ENCODE measurements around the gene FAM177A1. TPM values are rescaled to one million over a fixed set of nuclear protein-coding genes. Genes with fewer than 3 reads are reported as not detected.

The FAM177A1 gene
- total RNA-seq, 1 donor from 2014 or later: 49.3 TPM

GRCh38 chr14:35042632-35043031, 3.4 kb upstream of the FAM177A1 start:
- H3K4me1 Mint-ChIP-seq: peaks cover 12% of the 10 kb centered on the region
- no peaks in the 10 kb centered on the region for H3K27me3 Mint-ChIP-seq (ENCODE audit: low read depth)
- no peak for TF ChIP-seq CTCF (IDR thresholded peaks at IDR 0.05; ENCODE audit: unreplicated experiment)
- no peak overlapping the region for H3K4me3 Mint-ChIP-seq
- H3K27ac Mint-ChIP-seq: peak overlapping the region; percentile 51
- no peaks in the 10 kb centered on the region for H3K36me3 Mint-ChIP-seq
- no peak for DNase-seq (ENCODE audit: low spot score in 2 of 2, unreplicated experiment in 2 of 2)
- H3K9me3 Mint-ChIP-seq: no peaks in the 10 kb centered on the region

- no peak overlapping the region for H3K4me3 Mint-ChIP-seq
- H3K9me3 Mint-ChIP-seq: no peaks in the 10 kb centered on the region
- no peak for TF ChIP-seq CTCF (IDR thresholded peaks at IDR 0.05; ENCODE audit: unreplicated experiment)
- no peak for DNase-seq (ENCODE audit: low spot score in 2 of 2, unreplicated experiment in 2 of 2)
- no peaks in the 10 kb centered on the region for H3K36me3 Mint-ChIP-seq
- peaks cover 16% of the 10 kb centered on the region for H3K4me1 Mint-ChIP-seq
- no peaks in the 10 kb centered on the region for H3K27me3 Mint-ChIP-seq (ENCODE audit: low read depth)
- H3K27ac Mint-ChIP-seq: peak overlapping the region; percentile 51
These were observed 3.0 kb upstream of the FAM177A1 start for GRCh38 chr14:35043046-35043445.

GRCh38 chr14:35044939-35045797, 904 bp upstream of the FAM177A1 start:
- H3K27ac Mint-ChIP-seq: peak overlapping the region; percentile 99
- H3K36me3 Mint-ChIP-seq: no peaks in the 10 kb centered on the region
- peaks cover 18% of the 10 kb centered on the region for H3K4me1 Mint-ChIP-seq
- H3K27me3 Mint-ChIP-seq (ENCODE audit: low read depth): no peaks in the 10 kb centered on the region
- H3K9me3 Mint-ChIP-seq: no peaks in the 10 kb centered on the region
- H3K4me3 Mint-ChIP-seq: peak overlapping the region; percentile 97
- TF ChIP-seq CTCF (IDR thresholded peaks at IDR 0.05; ENCODE audit: unreplicated experiment): no peak
- DNase-seq (ENCODE audit: low spot score in 2 of 2, unreplicated experiment in 2 of 2): no peak

GRCh38 chr14:35045798-35046047, 349 bp upstream of the FAM177A1 start:
- H3K4me3 Mint-ChIP-seq: peak overlapping the region; percentile 97
- TF ChIP-seq CTCF (IDR thresholded peaks at IDR 0.05; ENCODE audit: unreplicated experiment): no peak
- no peaks in the 10 kb centered on the region for H3K27me3 Mint-ChIP-seq (ENCODE audit: low read depth)
- H3K36me3 Mint-ChIP-seq: peaks cover 3% of the 10 kb centered on the region
- peaks cover 18% of the 10 kb centered on the region for H3K4me1 Mint-ChIP-seq
- peak overlapping the region; percentile 99 for H3K27ac Mint-ChIP-seq
- DNase-seq (ENCODE audit: low spot score in 2 of 2, unreplicated experiment in 2 of 2): no peak
- H3K9me3 Mint-ChIP-seq: no peaks in the 10 kb centered on the region

- DNase-seq (ENCODE audit: low spot score in 2 of 2, unreplicated experiment in 2 of 2): no peak
- no peaks in the 10 kb centered on the region for H3K27me3 Mint-ChIP-seq (ENCODE audit: low read depth)
- peak overlapping the region; percentile 100 for H3K27ac Mint-ChIP-seq
- no peak for TF ChIP-seq CTCF (IDR thresholded peaks at IDR 0.05; ENCODE audit: unreplicated experiment)
- H3K9me3 Mint-ChIP-seq: no peaks in the 10 kb centered on the region
- peaks cover 6% of the 10 kb centered on the region for H3K36me3 Mint-ChIP-seq
- peak overlapping the region; percentile 97 for H3K4me3 Mint-ChIP-seq
- H3K4me1 Mint-ChIP-seq: peaks cover 18% of the 10 kb centered on the region
These were observed 872 bp downstream of the FAM177A1 start for GRCh38 chr14:35046751-35047536.

Data from mesothelial cell of epicardium (in vitro differentiated cells).